ENCODE data around the gene MAST4. TPM values are rescaled to one million over a fixed set of nuclear protein-coding genes. Genes with fewer than 3 reads are reported as not detected.

MAST4 gene
- total RNA-seq, 1 experiment from 2014 or later: 6.8 TPM

DNA sequence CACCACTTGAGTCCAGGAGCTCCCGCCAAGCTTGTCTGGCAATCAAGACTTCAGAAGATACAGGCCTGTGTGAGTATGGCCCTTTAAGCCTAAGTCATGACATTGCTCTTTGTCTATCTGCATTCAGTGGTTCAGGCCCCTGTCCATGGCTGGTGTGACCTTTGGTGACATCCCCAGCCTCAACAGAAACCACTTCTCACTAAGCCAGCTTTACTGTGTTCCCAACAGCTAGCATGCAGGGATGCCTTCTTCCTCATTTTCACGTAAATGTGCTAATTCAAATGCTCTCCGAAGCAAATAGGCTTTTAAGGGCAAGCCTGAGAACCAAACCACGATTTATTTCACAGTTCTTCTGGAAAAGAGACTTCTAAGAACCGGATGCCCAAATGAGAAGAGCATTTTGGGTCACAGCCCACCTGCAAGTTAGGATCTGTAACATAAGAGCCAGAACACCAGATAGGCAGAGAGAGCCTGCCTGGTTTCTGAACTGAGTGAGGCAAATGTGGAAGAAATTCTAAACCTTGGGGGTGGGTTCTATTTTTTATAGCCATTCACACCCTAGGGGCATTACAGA lies 585.5 kb downstream of the MAST4 start:
- no peak for DNase-seq (ENCODE audit: low read depth)

DNA sequence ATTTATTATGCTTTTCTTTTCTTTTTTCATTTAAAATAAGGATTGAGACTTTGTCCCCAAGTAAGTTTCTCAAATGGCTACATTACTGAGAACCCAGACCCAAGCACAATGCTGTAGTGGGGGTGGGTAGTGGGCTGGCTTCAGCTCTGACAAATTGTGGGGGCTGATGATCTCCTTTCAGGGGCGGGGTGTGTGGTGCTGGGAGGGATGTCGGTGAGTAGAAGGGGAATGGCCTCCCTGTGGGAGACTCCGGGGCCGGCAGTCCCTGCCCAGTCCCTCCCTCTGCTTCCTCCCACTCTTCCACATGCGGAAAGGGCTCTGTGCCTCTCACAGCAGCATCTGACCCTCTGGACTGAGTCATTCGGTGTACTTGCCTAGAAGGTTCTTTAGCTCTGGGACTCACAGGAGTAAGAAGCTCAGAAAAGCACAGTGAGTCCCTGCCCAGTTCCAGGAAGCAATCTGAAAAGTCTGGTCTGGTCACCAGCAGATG lies 586.2 kb downstream of the MAST4 start:
- DNase-seq (ENCODE audit: low read depth): peak; percentile 40

DNA sequence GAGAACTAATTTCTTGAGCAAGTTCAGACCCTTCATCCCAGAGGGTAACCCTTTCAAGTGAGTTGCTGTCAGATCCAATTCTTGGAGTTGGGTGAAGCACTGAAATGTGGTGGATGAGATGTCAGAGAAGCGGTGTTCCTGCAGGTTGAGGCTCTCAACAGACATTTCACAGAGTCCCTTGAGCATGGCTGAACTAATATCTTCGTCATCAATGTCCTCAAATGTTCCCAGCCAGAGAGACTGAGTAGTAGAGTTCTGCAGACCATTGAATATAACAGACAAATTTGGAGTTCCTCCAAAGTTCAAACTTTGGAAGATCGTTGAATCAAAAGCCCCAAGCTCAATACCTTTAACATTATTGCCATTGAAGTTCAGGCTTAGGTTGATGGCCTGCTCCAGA lies 587.7 kb downstream of the MAST4 start:
- no peak for DNase-seq (ENCODE audit: low read depth)

DNA sequence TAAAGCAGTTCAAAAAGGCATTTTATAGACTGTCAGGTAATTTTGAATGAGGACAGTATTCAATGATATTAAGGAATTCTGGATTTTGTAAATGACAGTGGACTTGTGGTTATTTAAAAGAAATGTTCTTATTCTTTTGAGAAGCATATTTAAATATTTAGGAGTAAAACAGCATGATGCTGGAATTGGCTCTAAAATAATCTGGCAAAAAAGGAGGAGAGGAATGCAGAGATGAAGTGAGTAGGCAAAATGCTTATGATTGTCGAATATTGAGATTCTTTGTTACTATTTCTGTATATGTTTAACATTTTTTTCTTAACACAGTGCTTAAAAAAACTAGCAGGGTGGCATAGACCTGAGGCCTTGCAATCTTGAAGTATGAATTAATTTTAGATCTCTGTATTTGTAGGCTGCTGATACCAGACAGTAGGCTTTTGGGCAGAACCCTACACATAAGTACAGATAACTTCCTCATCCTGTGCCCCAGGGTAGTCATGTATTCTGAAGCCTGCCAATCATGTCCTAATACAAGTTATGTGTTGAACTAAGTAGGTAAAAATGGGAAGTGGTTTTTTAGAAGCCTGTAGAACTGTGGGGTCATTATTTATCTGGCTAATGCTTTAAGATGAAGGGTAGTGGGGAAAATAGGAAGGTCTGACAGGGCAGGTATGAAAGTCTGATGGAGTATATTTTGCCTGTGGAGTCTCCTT lies 591.0 kb downstream of the MAST4 start:
- DNase-seq (ENCODE audit: low read depth): no peak

DNA sequence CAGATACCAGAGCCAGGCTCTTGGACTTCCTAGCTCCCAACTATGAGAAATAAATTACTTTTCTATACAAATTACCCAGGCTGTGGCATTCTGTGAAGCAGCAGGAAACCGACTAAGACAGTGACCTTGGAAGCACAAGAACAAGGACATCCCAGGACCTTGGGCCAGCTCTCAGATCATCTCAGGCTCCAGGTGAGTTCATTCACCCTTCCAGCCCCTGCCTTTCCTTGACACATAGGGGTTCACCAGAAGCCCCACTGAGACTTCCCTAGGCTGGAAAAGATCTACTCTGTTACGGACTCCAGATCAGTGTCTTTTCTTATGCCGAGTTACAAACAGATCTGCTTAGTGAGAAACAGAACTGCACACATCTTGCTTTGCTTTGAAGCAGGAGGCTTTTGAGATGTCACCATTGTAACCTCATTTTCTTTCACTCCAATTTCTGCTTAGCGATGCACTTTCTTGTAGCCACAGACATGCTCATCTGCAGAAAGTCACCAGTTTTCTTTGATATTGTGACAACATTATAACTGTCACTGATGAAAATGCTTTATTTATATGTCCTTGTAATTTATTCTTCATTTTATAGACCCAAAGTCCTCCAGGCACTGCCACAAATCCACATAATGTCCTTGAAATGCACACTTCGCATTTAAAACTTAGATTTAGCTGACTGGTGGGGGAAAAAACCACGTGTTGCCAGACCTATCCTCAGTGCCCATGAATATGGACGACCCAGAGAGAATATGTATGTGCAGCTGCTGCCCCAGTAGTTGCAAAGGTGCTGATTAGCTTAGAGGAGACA lies 592.3 kb downstream of the MAST4 start:
- DNase-seq (ENCODE audit: low read depth): no peak

DNA sequence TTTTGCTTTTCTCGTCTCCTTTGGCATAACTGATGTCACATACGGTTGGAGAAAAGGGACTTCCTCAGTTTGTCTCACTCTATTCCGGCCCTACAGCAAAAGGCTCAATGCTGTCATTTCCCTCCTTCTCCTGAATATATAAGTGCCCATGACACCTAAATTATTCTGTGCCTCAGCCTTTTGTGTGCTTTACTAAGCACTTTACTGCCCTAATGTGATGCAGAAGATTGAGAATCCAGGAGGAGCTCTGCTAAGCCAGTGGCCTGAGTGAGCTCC lies 592.8 kb downstream of the MAST4 start:
- no peak for DNase-seq (ENCODE audit: low read depth)

DNA sequence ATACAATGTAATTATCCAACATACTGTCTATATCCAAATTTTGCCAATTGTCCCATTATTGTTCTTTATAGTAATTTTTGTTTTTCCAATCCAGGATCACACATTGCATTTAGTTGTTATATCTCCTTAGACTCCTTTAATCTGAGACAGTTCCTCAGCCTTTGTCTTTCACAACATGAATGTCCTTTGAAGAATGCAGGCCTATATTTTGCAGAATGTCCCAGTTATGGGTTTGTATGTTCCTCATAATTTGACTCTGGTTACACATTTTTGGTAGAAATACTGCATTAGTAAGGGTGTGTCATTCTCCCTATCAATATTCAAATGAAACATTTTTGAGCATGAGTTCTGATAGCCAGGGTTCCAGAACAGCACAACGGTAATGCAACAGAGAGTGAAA lies 593.7 kb downstream of the MAST4 start:
- no peak for DNase-seq (ENCODE audit: low read depth)

DNA sequence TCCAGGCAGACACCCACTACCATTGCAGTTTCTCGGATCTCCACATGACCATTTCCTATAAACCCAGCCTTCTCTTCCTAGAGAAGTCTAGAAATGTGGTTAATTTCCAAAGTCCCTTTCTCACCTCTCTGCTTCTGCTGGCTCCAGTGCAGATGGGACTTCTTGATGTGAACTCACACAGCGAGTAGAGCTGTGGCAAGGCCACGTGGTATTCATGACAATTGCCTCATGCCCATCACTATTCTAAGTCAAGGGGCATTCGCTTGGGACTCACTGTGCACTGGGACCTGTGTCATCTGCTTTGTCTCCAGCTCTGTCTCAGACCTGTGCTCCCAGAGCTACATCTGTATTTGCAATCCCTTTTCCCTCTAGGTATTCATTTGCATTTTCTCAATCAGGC lies 594.2 kb downstream of the MAST4 start:
- DNase-seq (ENCODE audit: low read depth): no peak

DNA sequence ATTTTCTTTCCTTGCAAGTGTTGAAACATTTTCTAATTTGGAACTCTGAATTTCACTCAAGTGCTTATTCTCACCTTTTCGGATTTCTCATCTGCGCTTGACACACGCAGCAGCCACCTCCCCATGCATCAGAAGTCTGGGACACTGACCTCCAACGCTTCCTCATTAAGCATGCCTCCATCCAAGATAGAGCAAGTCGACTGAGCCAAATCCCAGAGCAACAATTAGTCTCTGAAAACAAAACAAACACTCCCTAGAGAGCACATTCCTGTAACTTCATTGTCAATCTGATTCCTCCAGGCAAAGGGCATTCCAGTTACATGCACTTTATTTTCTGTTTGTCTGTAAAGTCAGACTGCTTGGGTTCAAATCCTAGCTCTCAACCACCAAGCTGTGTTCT lies 594.7 kb downstream of the MAST4 start:
- no peak for DNase-seq (ENCODE audit: low read depth)

DNA sequence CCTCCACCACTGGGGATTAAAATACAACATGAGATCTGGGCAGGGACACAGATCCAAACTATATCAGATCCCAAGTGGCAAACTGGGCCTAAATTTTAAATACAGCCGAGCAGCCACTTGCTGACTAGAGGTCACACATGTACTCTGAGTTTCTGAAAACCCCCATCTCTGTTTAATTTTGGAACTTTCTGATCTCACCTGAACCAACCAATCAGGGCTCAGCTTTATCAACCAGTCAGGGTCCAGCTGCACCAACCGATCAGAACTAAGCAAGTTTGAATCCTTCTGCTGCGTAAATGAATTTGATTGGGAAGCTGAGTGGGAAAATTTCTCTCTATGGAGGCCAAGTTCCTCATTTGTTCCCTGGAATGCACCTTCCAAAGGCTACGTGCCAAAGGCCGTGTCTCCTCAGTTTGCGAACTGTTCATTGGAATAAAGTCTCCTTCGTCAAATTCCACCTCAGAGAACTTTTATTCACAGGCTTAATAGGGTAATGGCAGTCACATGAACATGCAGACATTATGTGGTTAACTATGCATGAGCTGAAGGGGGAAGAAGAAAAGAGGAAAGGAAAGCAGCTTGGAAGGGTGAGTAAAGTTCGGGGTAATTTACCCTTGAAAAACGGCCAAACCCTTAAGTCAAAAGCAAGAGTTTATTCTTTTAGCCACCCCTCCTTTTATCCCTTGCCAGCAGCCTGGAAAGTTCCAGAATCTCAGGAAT lies 596.7 kb downstream of the MAST4 start:
- DNase-seq (ENCODE audit: low read depth): no peak

DNA sequence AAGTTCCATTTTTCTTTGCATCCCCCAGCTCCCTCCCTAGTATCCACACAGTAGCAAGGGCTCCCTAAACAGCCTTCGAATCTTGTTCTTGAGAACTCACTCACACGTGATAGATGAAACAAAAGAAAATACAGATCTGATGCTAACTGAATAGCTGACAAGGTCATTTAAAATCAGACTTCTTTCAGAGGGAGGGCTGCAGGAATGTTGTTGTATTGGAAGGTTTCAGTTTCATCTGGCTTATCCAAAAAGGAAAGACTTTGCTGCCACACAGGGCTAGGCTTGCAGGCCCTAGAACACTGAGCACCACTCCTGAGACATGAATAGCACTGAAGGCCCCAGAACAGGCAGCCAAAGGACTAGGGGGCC lies 597.2 kb downstream of the MAST4 start:
- DNase-seq (ENCODE audit: low read depth): no peak

DNA sequence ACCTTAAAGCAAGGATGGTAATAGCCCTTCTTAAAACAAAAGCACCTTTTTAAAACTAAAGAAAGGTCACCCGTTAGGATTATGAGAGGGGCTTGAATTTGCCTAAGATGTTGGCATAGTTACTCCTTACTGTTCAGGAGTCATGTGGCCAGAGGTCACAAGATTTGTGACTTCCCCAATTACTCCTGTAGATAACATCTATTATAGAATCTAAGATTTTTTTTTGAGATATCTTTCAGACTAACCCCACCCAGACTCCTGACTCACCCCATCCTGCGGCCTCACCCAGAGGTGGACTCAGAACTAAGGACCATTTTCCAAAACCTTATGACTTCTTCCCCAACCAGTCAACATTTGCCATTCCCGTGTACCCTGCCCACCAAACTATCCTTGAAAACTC lies 598.0 kb downstream of the MAST4 start:
- no peak for DNase-seq (ENCODE audit: low read depth)

DNA sequence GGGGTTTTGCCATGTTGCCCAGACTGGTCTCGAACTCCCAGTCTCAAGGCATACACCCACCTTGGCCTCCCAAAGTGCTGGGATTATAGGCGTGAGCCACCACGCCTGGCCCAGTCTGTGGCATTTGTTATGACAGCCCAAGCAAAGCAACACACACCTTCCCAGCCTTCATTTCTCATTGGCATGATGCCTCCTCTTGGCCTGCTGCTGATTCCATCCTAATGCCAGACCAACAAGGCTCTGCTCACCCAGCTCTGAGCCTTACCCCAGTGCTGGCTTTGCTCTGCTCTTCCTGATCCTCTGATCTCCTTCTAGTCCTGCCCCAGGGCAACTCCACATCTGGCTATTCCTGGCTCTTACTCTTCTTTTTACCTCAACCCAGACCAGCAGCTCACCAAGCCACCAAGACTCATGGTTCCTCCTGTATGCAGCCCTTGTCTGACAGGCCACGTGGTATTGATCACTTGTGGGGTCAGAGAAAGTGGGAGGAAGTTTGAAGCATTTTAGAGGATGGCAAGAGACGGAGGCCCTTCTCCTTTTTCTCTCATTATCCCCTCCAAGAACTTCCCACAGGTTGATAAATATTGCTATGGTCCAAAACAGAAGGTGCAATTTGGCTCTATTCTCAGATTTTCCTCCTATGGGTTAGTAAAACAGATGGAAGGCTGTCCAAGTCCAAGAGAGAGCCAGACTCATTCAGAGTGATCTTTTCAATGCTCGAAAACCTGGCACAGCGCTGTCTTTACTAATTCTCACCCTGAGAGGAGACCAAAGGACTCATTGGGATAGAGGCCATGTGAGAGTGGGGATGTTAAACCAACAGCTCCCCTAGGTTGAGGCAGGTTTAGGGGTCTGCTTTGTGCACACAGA lies 599.4 kb downstream of the MAST4 start:
- no peak for DNase-seq (ENCODE audit: low read depth)

DNA sequence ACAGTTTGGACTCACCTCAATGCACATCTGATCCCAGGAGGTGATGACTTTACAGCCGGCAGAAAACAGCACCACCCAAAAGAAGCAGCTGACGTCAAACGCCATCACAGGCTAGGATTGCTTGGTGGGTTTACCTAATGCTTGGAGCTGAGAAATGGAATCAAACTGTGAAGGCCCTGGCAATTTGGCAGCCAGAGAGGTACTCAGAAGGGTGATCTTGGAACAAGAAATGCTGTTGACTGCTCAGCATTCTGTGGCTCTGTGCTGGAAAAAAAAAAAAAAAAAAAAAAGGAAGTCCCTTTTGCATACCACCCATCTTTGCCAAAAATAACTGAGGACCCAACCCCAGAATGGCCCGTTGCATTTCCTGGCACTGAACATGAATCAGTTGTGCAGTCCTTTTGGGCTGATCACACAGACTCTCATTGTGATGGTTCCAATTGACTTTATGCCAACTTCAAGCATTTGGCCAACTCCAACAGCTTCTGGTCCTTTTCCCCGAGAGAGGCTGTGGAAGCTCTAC lies 600.4 kb downstream of the MAST4 start, which contains the start of gene CD180:
CD180 (minus strand) TSS at position 263 of the 523 bp plus-strand sequence; CDS start at position 105, 158 bp downstream.
- no peak for DNase-seq (ENCODE audit: low read depth)

DNA sequence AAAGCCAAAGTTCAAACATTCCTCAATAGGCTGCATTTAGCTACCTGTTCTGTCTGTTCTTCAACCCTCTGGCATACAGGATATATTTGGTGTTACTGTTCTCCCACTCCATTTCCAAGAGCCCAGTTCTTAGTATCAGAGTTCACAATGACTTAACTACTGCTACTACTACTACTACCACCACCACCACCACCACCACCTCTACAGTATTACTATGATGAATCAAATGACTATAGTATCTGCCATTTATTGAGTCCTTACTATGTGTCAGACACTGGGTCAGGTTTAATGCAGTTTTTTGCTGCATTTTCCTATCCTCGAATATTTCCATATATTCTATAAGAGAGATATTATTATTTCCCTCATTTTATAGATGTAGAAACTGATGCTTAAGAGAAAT lies 601.3 kb downstream of the MAST4 start:
- DNase-seq (ENCODE audit: low read depth): no peak

DNA sequence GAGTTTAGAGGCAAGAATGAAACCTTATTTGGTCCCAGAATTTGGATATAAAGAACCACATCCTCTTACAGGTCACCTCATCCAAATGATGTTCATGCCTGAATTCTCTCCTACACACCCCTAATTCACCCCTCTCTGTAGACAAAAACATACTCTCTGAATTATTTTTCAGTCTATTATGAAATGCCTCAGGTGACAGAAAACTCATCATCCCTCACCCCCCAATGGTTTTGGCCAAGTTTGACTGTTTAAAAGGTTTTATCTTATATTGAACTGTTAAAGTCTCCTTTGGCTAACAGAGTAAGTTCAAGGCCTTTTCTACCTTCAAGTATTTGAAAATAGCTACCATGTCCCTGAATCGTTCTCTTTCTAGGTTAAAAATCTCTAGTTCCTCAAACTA lies 602.7 kb downstream of the MAST4 start:
- DNase-seq (ENCODE audit: low read depth): no peak

DNA sequence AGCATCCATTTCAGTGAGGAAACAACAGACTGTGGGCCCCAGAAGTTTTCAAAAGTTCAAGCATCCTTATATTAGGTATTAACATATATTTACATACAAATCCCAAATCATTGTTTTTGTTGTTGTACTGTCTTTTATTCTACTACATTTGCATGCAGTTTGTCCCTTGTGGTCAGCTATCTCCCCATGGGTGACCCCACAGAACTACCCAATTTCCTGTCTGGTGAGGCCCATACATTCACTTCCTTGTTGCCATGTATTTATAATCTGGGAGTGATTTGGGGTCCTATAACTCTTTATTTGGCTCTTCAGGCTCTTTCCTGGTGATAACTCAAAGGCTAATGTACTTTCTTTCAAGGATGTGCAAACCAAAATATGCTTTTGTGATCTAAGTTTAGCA lies 603.7 kb downstream of the MAST4 start:
- DNase-seq (ENCODE audit: low read depth): no peak

DNA sequence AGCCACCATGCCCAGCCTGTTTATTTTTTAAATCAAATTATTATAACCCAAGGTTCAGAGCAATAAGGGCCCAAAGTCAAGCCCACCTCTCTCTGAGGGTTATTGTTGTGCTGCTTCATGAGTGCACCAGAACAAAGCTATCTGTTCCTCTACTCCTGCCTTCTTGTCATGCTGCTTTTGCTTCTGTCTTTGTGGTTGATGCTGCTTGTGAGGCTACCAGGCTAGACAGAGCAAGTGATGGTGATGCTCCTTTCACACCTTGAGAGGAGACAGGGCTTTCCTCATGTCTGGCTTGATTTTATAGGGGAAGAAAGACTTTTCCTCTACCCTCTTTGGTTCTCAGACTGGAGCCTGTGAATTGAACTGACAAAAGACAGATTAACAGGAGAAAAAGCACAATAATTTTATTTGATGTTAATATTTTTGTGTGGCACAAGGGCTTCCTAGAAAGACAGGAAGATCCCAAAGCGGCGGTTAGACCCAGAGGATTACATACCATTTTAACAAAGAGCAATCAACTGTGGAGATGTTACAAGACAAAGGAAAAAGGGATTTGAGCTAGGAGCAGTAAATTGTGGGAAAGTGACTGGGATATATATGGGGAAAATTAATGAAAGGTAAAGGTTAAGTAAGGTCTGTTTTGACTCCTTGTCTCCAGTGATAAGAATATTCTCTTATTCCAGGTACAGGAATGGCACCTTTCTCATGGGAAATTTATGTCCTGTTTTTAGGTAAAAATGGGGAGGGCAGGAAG lies 604.8 kb downstream of the MAST4 start:
- no peak for DNase-seq (ENCODE audit: low read depth)

DNA sequence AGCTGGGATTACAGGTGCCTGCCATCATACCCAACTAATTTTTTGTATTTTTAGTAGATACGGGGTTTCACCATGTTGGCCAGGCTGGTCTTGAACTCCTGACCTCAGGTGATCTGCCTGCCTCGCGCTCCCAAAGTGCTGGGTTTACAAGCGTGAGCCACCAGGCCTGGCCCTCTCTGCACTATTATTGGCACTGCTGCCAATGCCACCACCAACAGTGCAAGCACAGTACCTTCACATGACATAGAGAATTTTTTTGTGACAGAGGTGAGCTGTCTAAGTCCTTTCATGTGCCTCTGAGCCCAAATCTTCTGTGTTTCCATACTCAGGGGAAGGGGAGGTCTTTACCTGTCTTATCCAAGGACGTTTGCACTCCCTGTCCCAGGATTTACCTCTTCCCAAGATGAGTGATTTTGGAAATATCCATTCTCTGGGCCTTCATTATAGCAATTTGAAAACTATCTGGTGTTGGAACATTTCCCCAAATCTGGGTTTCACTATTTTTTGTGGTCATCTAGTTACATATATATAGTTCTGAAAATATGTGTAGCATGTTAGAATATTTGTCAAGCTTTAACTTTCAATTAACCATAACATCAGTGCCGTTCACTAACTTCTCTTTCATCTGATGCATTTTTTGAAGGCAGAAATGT lies 605.8 kb downstream of the MAST4 start:
- no peak for DNase-seq (ENCODE audit: low read depth)

DNA sequence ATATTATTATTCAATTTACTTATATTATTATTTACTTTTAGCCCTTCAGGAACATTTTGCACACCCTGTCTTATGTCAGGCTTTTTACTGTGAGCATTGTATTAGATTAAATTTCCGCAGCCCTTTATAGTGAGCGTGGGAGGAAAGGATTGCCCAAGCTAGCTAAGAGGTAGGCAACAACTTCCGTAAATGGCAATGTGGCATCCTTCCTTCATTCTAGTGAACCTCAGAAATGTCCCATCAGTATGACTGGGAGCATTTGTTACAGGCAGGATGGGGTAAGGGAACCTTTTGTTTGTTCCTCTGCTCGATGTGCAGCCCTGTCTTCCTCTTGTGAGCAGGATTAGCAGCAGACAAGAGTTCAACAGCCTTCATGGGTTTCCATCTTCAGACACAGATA lies 606.6 kb downstream of the MAST4 start:
- no peak for DNase-seq (ENCODE audit: low read depth)
